Measurements from ENCODE around the gene TNPO1.

Gene TNPO1

GRCh38 chr5:72845889-72846288 is 29.4 kb downstream of the TNPO1 start:
- TF ChIP-seq ZFX (IDR thresholded peaks at IDR 0.05; ENCODE audit: borderline replicate concordance) (no peak), CTCF (IDR thresholded peaks at IDR 0.05) (no peak)
- H3K27ac ChIP-seq = no peak overlapping the region

GRCh38 chr5:72846483-72846882 is 30.0 kb downstream of the TNPO1 start:
- no peak overlapping the region for H3K27ac ChIP-seq
- no peak for TF ChIP-seq CTCF (IDR thresholded peaks at IDR 0.05)
- TF ChIP-seq ZFX (IDR thresholded peaks at IDR 0.05; ENCODE audit: borderline replicate concordance) = no peak

GRCh38 chr5:72847439-72847838 is 31.0 kb downstream of the TNPO1 start:
- H3K27ac ChIP-seq = no peak overlapping the region; the same call in 1 of the 2 replicates
- no peak for TF ChIP-seq CTCF (IDR thresholded peaks at IDR 0.05)
- no peak for TF ChIP-seq ZFX (IDR thresholded peaks at IDR 0.05; ENCODE audit: borderline replicate concordance)

GRCh38 chr5:72847989-72848473 is 31.6 kb downstream of the TNPO1 start:
- peak overlapping the region; percentile 83 for H3K27ac ChIP-seq
- no peak for TF ChIP-seq CTCF (IDR thresholded peaks at IDR 0.05)

- H3K27ac ChIP-seq = peak overlapping the region; percentile 83
- TF ChIP-seq CTCF (IDR thresholded peaks at IDR 0.05) (peak; percentile 16), ZFX (IDR thresholded peaks at IDR 0.05; ENCODE audit: borderline replicate concordance) (no peak)
Observed at GRCh38 chr5:72848474-72849428, 32.3 kb downstream of the TNPO1 start.

GRCh38 chr5:72849546-72849945 is 33.1 kb downstream of the TNPO1 start:
- peak overlapping the region; percentile 83; the same call in 1 of the 2 replicates for H3K27ac ChIP-seq
- TF ChIP-seq ZFX (IDR thresholded peaks at IDR 0.05; ENCODE audit: borderline replicate concordance) (no peak), CTCF (IDR thresholded peaks at IDR 0.05) (no peak)

GRCh38 chr5:72850113-72850512 is 33.7 kb downstream of the TNPO1 start:
- peak overlapping the region; percentile 83; the same call in 1 of the 2 replicates for H3K27ac ChIP-seq
- TF ChIP-seq ZFX (IDR thresholded peaks at IDR 0.05; ENCODE audit: borderline replicate concordance) = no peak
- no peak for TF ChIP-seq CTCF (IDR thresholded peaks at IDR 0.05)

All from 22Rv1 (cell line).